ENCODE measurements around the gene CSTPP1. TPM values are rescaled to one million over a fixed set of nuclear protein-coding genes. Genes with fewer than 3 reads are reported as not detected.

The CSTPP1 gene
- polyA plus RNA-seq, 1 donor from 2014 or later = 46.4 TPM

DNA sequence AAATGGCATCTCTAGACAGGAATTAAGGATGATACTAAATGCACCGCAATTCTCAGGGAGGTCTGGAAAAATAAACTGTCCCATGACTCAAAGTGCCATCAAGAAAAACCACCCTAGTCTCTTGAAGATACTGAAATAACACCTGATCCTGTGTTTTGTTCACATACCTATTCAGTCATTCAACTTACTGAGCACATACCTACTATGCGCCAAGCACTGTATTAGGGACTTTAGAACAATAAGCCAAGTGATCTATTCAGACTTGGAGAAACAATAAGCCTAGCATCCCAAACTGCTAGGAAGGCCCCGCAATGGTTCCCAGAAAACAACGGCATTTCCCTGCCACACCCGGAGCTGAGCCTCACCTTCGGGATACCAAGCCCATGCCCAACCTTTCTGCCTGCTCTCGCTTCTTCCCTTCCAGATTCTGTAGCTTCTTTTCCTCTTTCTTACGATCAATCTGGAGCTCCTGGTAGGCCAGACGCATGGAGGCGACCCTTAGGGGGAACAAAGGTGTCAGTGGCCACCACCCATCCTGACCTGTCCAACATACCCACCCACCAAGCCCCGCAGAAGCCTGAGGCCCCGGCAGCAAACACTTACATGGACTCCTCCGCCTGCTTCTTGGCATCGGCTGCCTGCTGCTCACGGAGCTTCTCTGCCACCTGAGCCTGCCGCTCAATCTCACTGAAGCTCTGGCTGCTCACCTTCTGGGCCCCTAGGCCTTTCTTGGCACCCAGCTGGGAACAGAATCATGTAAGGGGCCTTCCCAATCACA is 234.7 kb downstream of the CSTPP1 start:
- H3K27ac ChIP-seq (ENCODE audit: low read length) = no peak overlapping the region
- H3K9me2 ChIP-seq (ENCODE audit: insufficient read depth, low read length) = no peaks in the 10 kb centered on the region
- no peaks in the 10 kb centered on the region for H3K9me3 ChIP-seq (ENCODE audit: low read length)
- no peak overlapping the region for H3K4me3 ChIP-seq (ENCODE audit: low read length)
- H3K4me2 ChIP-seq (ENCODE audit: low read length) = no peak overlapping the region
- no peaks in the 10 kb centered on the region for H4K20me1 ChIP-seq (ENCODE audit: insufficient read depth)
- H2AFZ ChIP-seq (ENCODE audit: low read depth, low read length) = no peak overlapping the region
- no peaks in the 10 kb centered on the region for H3K27me3 ChIP-seq (ENCODE audit: insufficient read depth, low read depth, low read length)
- no peak overlapping the region for H3K9ac ChIP-seq (ENCODE audit: low read length)
- peaks cover 12% of the 10 kb centered on the region for H3K36me3 ChIP-seq (ENCODE audit: insufficient read depth, low read length)
- no peaks in the 10 kb centered on the region for H3F3A ChIP-seq (ENCODE audit: insufficient read depth, low read length, poor library complexity, severe bottlenecking)
- TF ChIP-seq SMC3 (conservative IDR thresholded peaks at IDR 0.05; ENCODE audit: poor library complexity) = no peak
- TF ChIP-seq POLR2AphosphoS5 (IDR thresholded peaks at IDR 0.05) = no peak
- TF ChIP-seq, protein P1, sequence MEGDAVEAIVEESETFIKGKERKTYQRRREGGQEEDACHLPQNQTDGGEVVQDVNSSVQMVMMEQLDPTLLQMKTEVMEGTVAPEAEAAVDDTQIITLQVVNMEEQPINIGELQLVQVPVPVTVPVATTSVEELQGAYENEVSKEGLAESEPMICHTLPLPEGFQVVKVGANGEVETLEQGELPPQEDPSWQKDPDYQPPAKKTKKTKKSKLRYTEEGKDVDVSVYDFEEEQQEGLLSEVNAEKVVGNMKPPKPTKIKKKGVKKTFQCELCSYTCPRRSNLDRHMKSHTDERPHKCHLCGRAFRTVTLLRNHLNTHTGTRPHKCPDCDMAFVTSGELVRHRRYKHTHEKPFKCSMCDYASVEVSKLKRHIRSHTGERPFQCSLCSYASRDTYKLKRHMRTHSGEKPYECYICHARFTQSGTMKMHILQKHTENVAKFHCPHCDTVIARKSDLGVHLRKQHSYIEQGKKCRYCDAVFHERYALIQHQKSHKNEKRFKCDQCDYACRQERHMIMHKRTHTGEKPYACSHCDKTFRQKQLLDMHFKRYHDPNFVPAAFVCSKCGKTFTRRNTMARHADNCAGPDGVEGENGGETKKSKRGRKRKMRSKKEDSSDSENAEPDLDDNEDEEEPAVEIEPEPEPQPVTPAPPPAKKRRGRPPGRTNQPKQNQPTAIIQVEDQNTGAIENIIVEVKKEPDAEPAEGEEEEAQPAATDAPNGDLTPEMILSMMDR (IDR thresholded peaks at IDR 0.05; ENCODE audit: poor library complexity, severe bottlenecking) = no peak
- H3K79me2 ChIP-seq (replicated peaks; ENCODE audit: insufficient read depth, low read length) = peaks cover 45% of the 10 kb centered on the region

DNA sequence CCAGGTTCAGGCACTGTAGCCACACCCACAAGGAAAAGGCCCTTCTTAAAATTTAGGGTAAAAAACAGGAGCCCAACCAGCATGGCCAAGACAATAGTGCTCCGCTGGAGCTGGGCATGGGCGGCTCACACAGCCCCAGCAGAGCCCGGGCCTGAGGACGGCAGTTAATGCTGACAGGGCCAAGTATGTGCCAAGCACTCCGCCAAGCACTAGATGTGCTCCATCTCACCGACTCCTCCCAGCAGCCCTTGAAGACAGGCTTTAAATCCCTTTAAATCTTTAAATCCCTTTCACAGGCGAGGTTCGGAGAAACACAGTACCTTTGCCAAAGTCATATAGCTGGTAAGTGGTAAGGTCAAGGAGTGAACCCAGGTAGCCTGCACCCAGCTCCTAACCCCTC is 235.3 kb downstream of the CSTPP1 start:
- H3K36me3 ChIP-seq (ENCODE audit: insufficient read depth, low read length) = peaks cover 12% of the 10 kb centered on the region

DNA sequence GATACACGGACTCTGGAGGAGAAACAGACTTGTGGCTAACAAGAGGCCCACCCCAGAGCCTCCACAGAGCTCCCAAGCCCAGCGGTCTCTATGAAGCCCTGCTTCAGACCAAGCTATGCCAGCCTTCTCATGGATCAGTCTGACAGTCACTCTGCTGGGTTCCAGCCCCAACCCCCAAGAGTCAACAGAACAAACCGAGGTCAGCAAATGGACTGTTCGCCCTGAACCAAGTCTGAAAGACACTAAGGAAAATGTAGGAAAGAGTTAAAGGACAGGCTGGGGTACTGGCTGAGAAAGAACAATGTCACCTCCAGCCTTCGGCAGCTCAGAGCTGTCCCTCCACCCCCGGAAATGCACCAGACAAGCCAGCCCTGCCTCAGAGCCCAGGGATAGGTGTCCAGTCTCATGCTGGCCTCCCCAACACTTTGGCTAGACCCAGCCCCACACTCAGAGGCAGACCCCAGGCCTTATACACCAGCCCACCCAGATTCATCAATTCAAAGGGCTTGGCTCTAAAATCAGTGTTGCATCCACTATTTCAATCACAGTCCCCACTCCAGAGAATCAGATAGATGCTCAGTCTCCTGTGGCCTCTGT is 236.3 kb downstream of the CSTPP1 start:
- peaks cover 48% of the 10 kb centered on the region for H3K79me2 ChIP-seq (replicated peaks; ENCODE audit: insufficient read depth, low read length)
- H3K27me3 ChIP-seq (ENCODE audit: insufficient read depth, low read depth, low read length) = no peaks in the 10 kb centered on the region
- H3K4me2 ChIP-seq (ENCODE audit: low read length) = no peak overlapping the region
- no peaks in the 10 kb centered on the region for H3K9me2 ChIP-seq (ENCODE audit: insufficient read depth, low read length)
- no peak overlapping the region for H3K27ac ChIP-seq (ENCODE audit: low read length)
- H2AFZ ChIP-seq (ENCODE audit: low read depth, low read length) = no peak overlapping the region
- H3K36me3 ChIP-seq (ENCODE audit: insufficient read depth, low read length) = peaks cover 7% of the 10 kb centered on the region
- H3K9me3 ChIP-seq (ENCODE audit: low read length) = no peaks in the 10 kb centered on the region
- no peak overlapping the region for H3K4me3 ChIP-seq (ENCODE audit: low read length)
- no peak overlapping the region for H3K9ac ChIP-seq (ENCODE audit: low read length)
- TF ChIP-seq, protein P2, sequence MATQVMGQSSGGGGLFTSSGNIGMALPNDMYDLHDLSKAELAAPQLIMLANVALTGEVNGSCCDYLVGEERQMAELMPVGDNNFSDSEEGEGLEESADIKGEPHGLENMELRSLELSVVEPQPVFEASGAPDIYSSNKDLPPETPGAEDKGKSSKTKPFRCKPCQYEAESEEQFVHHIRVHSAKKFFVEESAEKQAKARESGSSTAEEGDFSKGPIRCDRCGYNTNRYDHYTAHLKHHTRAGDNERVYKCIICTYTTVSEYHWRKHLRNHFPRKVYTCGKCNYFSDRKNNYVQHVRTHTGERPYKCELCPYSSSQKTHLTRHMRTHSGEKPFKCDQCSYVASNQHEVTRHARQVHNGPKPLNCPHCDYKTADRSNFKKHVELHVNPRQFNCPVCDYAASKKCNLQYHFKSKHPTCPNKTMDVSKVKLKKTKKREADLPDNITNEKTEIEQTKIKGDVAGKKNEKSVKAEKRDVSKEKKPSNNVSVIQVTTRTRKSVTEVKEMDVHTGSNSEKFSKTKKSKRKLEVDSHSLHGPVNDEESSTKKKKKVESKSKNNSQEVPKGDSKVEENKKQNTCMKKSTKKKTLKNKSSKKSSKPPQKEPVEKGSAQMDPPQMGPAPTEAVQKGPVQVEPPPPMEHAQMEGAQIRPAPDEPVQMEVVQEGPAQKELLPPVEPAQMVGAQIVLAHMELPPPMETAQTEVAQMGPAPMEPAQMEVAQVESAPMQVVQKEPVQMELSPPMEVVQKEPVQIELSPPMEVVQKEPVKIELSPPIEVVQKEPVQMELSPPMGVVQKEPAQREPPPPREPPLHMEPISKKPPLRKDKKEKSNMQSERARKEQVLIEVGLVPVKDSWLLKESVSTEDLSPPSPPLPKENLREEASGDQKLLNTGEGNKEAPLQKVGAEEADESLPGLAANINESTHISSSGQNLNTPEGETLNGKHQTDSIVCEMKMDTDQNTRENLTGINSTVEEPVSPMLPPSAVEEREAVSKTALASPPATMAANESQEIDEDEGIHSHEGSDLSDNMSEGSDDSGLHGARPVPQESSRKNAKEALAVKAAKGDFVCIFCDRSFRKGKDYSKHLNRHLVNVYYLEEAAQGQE (IDR thresholded peaks at IDR 0.05; ENCODE audit: borderline replicate concordance) = no peak
- TF ChIP-seq SMC3 (conservative IDR thresholded peaks at IDR 0.05; ENCODE audit: poor library complexity) (no peak), POLR2AphosphoS5 (IDR thresholded peaks at IDR 0.05) (no peak), TAF1 (IDR thresholded peaks at IDR 0.05; ENCODE audit: low read depth) (no peak), EP300 (conservative IDR thresholded peaks at IDR 0.05; ENCODE audit: poor library complexity, severe bottlenecking) (no peak), MXI1 (conservative IDR thresholded peaks at IDR 0.05; ENCODE audit: poor library complexity, severe bottlenecking) (no peak)
- TF ChIP-seq, protein P1 (IDR thresholded peaks at IDR 0.05; ENCODE audit: poor library complexity, severe bottlenecking) = no peak
- H3F3A ChIP-seq (ENCODE audit: insufficient read depth, low read length, poor library complexity, severe bottlenecking) = no peaks in the 10 kb centered on the region
- H4K20me1 ChIP-seq (ENCODE audit: insufficient read depth) = no peaks in the 10 kb centered on the region

More for the DNA sequence above, 235.3 kb downstream of the CSTPP1 start:
- H3K4me3 ChIP-seq (ENCODE audit: low read length) = no peak overlapping the region
- H3K9me2 ChIP-seq (ENCODE audit: insufficient read depth, low read length) = no peaks in the 10 kb centered on the region
- H2AFZ ChIP-seq (ENCODE audit: low read depth, low read length) = no peak overlapping the region
- H4K20me1 ChIP-seq (ENCODE audit: insufficient read depth) = no peaks in the 10 kb centered on the region
- no peak overlapping the region for H3K4me2 ChIP-seq (ENCODE audit: low read length)
- no peaks in the 10 kb centered on the region for H3K27me3 ChIP-seq (ENCODE audit: insufficient read depth, low read depth, low read length)
- H3K9ac ChIP-seq (ENCODE audit: low read length) = no peak overlapping the region
- H3K27ac ChIP-seq (ENCODE audit: low read length) = no peak overlapping the region
- no peak for TF ChIP-seq SMC3 (conservative IDR thresholded peaks at IDR 0.05; ENCODE audit: poor library complexity)
- no peaks in the 10 kb centered on the region for H3F3A ChIP-seq (ENCODE audit: insufficient read depth, low read length, poor library complexity, severe bottlenecking)
- H3K79me2 ChIP-seq (replicated peaks; ENCODE audit: insufficient read depth, low read length) = peaks cover 48% of the 10 kb centered on the region
- no peaks in the 10 kb centered on the region for H3K9me3 ChIP-seq (ENCODE audit: low read length)
